Stimulated activated CD8-positive, alpha-beta memory T cell treated with anti-CD3 and anti-CD28 coated beads, Interleukin-15, amount 100 ng/mL, for 48 hours (primary cell): ENCODE data around the gene TPRN.

Experiments used
- DNase-seq, 2 donors: peaks; one replicate each; pipeline ENCODE4 v3.0.0-alpha.2; 2020; ENCODE audit warnings: low read depth in 2 of 2

TPRN gene

GRCh38 chr9:137212520-137212919 is 12.0 kb upstream of the TPRN start:
- DNase-seq = no peak

DNA sequence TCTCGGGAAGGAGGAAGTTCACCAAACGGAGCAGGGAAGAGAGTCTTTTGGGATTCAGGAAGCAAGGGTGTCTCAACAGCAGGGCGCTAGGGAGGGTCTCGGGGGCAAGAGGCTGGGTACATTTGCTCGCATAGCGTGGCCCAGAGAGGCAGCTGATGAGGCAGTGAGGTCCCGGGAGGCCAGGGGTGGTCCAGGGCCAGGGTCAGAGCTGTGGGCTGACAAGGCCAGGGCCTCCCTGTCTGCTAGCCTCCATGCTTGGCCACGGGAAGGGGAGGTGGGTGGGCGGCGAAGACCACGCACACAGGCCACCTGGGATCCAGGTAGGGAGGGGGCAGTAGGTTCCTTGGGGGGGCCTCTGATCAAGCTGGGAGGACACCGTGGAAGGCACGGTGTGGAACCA is 11.0 kb upstream of the TPRN start:
- no peak for DNase-seq

GRCh38 chr9:137206602-137207001 is 6.1 kb upstream of the TPRN start:
- no peak for DNase-seq

- peak; percentile 88 to 93 for DNase-seq
Observed at GRCh38 chr9:137205126-137206069, 4.9 kb upstream of the TPRN start, which contains the start of the genes NDOR1 and TMEM203. TSS of gene NDOR1 (plus strand) at chr9:137205700. CDS start at chr9:137205778, 78 bp downstream. TSS of gene TMEM203 (minus strand) at chr9:137205648. CDS start at chr9:137205414, 234 bp downstream.

DNA sequence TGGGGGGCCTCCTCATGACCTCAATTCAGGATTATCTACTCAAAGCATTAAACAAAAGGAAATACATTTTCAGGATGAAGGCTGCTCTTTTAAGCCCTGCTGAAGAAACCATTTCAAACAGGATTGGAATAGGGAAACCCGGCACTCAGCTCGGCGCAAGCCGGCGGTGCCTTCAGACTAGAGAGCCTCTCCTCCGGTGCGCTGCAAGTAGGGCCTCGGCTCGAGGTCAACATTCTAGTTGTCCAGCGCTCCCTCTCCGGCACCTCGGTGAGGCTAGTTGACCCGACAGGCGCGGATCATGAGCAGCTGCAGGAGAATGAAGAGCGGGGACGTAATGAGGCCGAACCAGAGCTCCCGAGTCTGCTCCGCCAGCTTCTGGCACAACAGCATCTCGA is 4.2 kb upstream of the TPRN start:
- DNase-seq = no peak

DNA sequence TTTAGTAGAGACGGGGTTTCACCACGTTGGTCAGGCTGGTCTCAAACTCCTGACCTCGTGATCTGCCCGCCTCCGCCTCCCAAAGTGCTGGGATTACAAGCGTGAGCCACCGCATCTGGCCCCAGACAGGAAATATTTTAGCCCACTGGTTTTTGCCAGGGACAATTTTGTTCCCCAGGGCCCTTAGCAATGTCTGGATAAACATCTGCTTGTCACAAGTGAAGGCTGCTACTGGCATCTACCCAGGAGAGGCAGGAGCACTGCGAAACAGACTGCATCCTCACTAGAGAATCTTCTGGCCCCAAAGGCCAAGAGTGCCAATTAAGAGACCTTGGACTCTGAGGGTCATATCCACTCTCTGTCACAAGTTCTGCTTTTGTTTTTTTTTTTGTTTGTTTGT is 2.4 kb upstream of the TPRN start:
- no peak for DNase-seq

DNA sequence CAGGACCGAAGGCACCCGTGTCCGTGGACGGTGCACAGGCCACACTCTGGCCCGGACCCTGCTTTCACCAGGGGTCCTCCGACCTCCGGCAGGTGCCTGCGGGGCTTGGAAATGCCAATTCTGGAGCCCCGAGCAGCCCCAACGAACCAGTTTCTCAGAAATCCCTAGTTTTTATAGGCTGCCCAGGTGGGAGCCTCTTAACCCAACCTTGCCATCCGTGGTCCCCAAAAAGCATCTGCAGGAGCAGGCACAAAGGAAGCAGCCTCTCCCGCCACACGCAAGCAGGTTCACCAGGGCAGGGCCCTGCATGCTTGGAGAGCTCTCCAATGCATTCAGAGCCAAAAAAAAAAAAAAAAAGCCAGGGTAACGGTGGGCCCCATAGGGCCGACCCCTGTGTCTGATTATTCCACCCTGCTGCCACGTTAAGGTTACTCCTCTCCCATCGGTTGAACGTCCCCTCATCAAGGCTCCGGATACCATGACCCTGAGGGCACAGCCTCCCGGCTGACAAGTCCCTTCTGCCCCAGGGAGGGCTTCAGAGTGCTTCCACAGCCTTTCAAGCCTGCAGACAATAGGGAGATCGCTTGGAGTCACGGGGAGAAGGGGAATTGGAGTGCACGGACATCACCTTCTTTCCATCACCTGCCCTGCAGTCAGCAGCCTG is 796 bp upstream of the TPRN start:
- DNase-seq = no peak

DNA sequence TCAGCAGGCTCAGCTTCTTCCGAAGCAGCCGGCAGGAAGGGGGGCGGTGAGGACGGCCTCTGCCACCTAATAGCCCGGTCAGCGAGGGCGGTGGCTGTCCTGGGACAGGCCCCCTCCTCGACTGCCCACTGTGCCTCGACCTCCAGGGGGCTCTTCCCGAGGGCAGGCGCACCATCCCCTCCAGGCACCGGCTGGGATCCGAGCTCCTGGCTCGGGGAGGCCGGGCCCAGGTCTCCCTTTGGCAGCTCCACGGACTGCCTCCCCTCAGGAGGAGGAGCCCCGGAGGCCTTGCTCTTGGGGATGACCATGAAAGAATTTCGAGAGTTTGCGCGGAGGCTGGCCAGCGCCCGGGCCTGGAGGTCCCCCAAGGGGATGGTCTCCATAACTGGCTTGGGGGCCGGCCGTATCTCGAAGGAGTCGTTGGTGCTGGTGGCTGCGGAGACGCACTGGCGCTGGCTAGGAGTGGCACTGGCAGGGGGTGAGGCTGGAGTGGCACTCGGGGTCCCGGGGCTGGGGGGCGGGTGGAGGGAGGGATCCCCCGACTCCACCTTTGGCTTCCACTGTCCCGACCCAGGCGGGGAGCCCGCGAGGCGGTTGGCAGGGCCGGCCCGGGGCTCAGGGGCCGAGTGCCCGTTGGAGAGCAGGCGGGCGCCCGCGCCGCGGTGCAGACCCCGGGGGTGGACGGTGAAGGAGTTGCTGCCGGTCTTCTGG is 975 bp downstream of the TPRN start:
- no peak for DNase-seq

- DNase-seq = no peak
Observed at GRCh38 chr9:137198902-137199283, 1.6 kb downstream of the TPRN start.

DNA sequence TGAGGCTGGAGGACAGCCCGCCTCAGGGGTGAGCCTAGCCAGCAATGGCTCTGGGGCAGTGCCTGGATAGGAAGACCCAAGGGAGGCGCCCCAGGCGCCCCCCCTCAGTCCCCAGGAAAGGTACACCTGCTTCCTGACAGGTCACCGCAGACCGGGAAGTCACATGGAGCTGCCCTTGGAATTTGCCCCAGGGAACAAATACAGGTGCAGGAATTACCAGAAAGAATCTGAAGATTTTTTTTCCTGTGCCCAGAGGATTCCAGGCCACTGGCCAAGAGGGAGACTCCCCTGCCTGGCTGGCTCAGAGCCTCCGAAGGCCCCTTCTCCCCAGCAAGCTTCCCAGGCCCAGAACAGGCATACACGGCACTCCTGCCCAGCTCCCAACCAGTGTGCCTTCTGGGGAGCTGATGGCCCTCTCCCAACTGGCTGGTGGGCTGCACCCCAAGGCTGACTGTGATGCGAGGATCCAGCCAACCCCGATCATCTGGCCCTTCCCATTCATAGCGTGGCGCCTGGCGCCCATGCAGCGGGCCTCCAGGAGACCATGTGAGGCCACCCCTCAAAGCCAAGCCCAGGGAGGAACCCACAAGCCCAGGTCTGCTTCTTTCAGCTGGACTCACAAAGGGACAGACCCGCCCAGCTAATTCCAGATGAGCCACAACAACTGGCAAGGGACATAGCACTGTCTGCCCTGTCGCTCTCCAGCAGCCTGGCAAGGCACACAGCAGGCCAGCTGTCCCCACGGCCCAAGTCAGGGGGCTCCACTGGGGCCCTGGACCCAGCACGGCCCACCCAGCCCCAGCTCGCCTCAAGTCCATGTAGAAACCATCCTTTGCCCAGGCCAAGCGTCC is 2.3 kb downstream of the TPRN start:
- DNase-seq = no peak

DNA sequence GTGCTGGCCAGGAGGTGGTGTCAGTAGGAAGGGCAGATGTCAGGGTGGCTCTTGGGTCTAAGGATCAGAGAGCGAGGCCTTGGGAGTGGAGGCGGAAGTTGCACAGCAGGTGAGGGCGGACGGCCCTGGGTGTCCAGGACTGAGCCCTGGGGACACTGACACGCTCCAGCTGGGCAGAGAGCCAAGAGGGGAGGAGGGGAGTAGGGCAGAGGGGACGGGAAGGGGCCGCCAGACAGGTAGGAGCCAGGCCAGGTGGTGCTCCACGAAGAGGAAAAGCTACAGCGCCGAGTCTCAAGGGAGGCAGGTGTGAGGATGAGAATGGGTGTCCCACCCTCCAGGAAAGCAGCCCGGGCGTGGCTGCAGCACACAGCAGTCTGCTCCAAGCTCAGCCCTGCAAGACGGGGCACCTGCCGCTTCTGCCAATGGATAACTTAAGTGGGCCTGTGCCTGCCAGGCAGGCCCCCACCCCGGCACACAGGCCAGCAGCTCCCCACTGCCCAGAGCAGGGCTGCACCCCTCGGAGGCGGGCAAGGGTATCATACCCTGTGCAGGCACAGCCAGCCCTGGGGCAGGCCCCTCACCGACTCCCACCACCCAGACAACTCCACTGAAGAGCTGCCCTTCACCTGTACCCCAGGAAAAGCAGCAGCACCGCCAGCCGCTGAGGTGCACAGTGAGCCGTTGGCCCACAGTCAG is 4.9 kb downstream of the TPRN start:
- DNase-seq = no peak

GRCh38 chr9:137194909-137195308 is 5.6 kb downstream of the TPRN start:
- no peak for DNase-seq

- no peak for DNase-seq
Observed at GRCh38 chr9:137194388-137194787, 6.2 kb downstream of the TPRN start.

- no peak for DNase-seq
Observed at GRCh38 chr9:137193771-137194170, 6.8 kb downstream of the TPRN start.

GRCh38 chr9:137192859-137193258 is 7.7 kb downstream of the TPRN start:
- no peak for DNase-seq

DNA sequence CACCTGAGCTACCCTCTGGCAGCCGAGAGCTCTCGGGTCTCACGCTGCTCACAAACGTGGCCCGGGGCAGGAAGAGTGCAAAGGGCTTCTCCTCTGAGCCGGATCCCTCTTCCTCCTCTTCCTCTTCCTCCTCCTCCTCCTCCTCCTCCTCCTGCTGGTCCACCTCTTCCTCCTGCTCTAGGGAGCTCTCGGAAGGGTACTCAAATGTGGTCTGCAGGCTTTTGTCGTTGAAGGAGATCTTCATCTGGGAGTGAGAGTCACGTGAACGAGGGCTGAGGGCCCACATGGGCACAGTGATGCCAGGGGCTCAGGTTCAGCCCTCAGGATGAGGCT is 8.1 kb downstream of the TPRN start:
- no peak for DNase-seq

DNA sequence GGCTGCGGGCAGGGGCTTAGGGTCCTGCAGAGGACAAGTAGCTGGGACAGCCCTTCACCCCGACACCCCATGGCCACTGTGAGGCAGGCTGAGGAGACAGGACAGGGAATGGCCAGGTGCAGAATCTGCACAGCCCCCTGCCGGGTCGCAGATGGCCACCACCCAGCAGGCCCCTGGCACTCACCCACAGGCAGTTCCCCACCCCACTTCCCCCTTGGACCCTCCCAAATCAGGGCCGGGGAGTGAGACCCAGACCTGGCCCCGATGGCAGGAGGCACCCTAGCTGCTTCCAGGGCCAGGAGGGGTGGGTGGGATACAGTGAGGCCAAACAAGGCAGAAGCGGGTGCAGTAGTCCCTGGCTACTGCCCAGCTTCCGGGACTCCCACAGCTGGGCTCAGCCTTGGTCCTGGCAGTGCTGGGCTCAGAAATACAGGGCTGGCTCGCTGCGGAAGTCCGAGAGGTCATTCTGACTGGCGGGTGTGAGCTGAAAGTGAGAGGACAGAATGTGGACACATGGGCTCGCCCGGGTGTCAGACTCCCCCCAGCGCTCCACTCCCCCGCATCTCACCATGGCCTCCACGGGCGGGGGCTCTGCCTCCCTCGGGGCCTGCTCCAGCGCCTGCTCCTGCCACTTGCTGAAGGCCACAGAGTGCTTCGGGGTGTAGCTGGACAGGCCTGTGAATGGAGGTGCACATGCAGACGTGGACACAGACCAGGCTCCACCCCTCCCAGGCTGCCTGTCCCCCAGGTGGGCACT is 8.7 kb downstream of the TPRN start:
- DNase-seq = no peak

DNA sequence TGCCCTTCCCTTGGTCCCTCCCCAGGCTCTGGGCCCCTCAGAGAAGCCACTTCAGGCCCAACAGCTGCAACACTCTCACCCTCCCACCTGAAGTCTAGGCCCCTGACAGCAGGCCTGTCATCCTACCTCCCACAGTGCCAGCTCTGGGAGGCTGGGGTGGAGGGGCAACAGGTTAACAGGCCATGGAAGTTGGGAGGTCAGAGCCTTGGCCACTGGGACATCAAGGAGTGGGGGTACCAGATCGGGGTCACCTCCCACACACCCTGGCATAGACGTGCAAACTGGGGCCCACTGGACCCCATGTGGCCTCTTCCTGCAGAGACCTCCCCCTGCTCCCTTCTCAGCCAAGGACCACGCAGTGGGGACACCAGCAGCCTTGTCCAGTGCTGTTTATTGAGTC is 9.3 kb downstream of the TPRN start:
- no peak for DNase-seq

DNA sequence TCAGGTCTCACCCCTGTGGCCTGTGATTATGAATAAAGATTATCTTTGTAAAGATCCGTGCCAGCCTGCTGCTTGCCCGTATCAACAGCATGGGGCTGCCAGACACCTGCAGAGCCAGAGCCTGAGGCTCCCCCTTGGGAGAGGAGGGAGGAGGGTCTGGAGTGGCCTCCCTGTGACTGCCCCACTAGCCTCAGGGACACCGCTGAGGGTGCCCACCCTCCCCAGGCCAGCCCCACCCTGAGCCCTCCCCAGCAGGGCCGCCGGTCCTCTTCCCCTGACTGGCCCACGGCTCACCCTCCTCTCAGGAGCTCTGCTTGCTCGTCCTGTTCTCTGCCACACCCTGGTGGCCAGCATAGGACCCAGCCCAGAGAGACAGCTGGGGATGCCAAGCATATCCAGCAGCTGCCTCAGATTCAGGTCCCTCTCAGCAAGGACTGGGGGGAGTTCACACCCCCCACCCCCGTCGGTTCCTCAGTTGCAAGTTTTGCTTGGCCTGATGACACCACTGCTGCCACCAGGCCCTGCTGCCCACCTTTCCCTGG is 10.2 kb downstream of the TPRN start:
- DNase-seq = no peak
